Measurements from ENCODE around the gene PROK1.
A peak's percentile ranks its signal among the peaks of the same experiment; 100 is the strongest.

The PROK1 gene

GRCh38 chr1:110433213-110433612, 17.7 kb upstream of the PROK1 start:
- H3K23ac ChIP-seq (ENCODE audit: low read depth, low read length, poor library complexity) = no peak overlapping the region
- no peak overlapping the region for H3K4ac ChIP-seq (ENCODE audit: low read length)
- H3K36me3 ChIP-seq (replicated peaks in 1 of 2; ENCODE audit: control insufficient read depth in 2 of 2, insufficient read depth in 2 of 2, low read length in 2 of 2) = no peaks in the 10 kb centered on the region
- peaks cover 0 to 10% of the 10 kb centered on the region in 2 donors for H3K4me1 ChIP-seq (ENCODE audit: control insufficient read depth in 2 of 2, insufficient read depth in 1 of 2, low read depth in 1 of 2, low read length in 2 of 2)
- no peak overlapping the region for H3K18ac ChIP-seq (ENCODE audit: low read length)
- H4K91ac ChIP-seq (ENCODE audit: low read depth, low read length, poor library complexity) = no peak overlapping the region
- no peak overlapping the region for H2BK120ac ChIP-seq (ENCODE audit: low read depth, low read length)
- peak overlapping the region; percentile 65 for H2AFZ ChIP-seq (ENCODE audit: low read length)
- no peaks in the 10 kb centered on the region for H3K79me1 ChIP-seq (ENCODE audit: low read depth, low read length)
- no peak overlapping the region for H3K14ac ChIP-seq (ENCODE audit: low read length)
- no peak for DNase-seq (ENCODE audit: low spot score)
- H2BK5ac ChIP-seq (ENCODE audit: low read length) = no peak overlapping the region
- H2AK5ac ChIP-seq (ENCODE audit: low read depth, low read length) = no peak overlapping the region
- H2BK12ac ChIP-seq (ENCODE audit: low read length) = no peak overlapping the region
- no peak overlapping the region for H3K4me3 ChIP-seq (ENCODE audit: low read length in 2 of 2)
- H3K9me3 ChIP-seq (replicated peaks in 1 of 2; ENCODE audit: control insufficient read depth in 2 of 2, insufficient read depth in 1 of 2, low read depth in 1 of 2, low read length in 2 of 2) = no peaks in the 10 kb centered on the region
- H2BK15ac ChIP-seq (ENCODE audit: low read length) = no peak overlapping the region
- H3K27ac ChIP-seq (replicated peaks; ENCODE audit: low read length) = no peak overlapping the region
- H3K4me2 ChIP-seq (ENCODE audit: insufficient read depth, low read length, poor library complexity, severe bottlenecking) = no peak overlapping the region
- H4K8ac ChIP-seq (ENCODE audit: low read depth, low read length) = no peak overlapping the region
- no CpG with 5 or more reads among the region's 2 CpGs for WGBS, 2 donors (ENCODE audit: extremely low coverage in 2 of 2, insufficient read length in 2 of 2, insufficient replicate concordance in 1 of 2)
- no peak overlapping the region for H3K9ac ChIP-seq (ENCODE audit: low read depth, low read length, poor library complexity)
- peaks cover 0 to 48% (median 0%) of the 10 kb centered on the region in 3 experiments for H3K27me3 ChIP-seq (ENCODE audit: control insufficient read depth in 3 of 3, insufficient read depth in 3 of 3, low read depth in 1 of 3, low read length in 3 of 3)

- Histone ChIP-seq H3K9ac (ENCODE audit: low read depth, low read length, poor library complexity) (no peak overlapping the region), H3K79me1 (ENCODE audit: low read depth, low read length) (no peaks in the 10 kb centered on the region), H3K36me3 (replicated peaks in 1 of 2; ENCODE audit: control insufficient read depth in 2 of 2, insufficient read depth in 2 of 2, low read length in 2 of 2) (no peaks in the 10 kb centered on the region), H3K14ac (ENCODE audit: low read length) (no peak overlapping the region), H2BK15ac (ENCODE audit: low read length) (no peak overlapping the region), H2BK12ac (ENCODE audit: low read length) (no peak overlapping the region), H2AFZ (ENCODE audit: low read length) (peak overlapping the region; percentile 65), H3K4me2 (ENCODE audit: insufficient read depth, low read length, poor library complexity, severe bottlenecking) (no peak overlapping the region), H3K27ac (replicated peaks; ENCODE audit: low read length) (no peak overlapping the region), H3K4me1 (ENCODE audit: control insufficient read depth in 2 of 2, insufficient read depth in 1 of 2, low read depth in 1 of 2, low read length in 2 of 2) (peaks cover 0 to 10% of the 10 kb centered on the region in 2 donors), H2BK120ac (ENCODE audit: low read depth, low read length) (no peak overlapping the region), H3K4ac (ENCODE audit: low read length) (no peak overlapping the region), H3K18ac (ENCODE audit: low read length) (no peak overlapping the region), H3K9me3 (replicated peaks in 1 of 2; ENCODE audit: control insufficient read depth in 2 of 2, insufficient read depth in 1 of 2, low read depth in 1 of 2, low read length in 2 of 2) (no peaks in the 10 kb centered on the region), H2AK5ac (ENCODE audit: low read depth, low read length) (no peak overlapping the region), H3K4me3 (ENCODE audit: low read length in 2 of 2) (no peak overlapping the region), H3K23ac (ENCODE audit: low read depth, low read length, poor library complexity) (peak overlapping the region; percentile 22), H3K27me3 (ENCODE audit: control insufficient read depth in 3 of 3, insufficient read depth in 3 of 3, low read depth in 1 of 3, low read length in 3 of 3) (peaks cover 0 to 45% (median 0%) of the 10 kb centered on the region in 3 experiments), H2BK5ac (ENCODE audit: low read length) (no peak overlapping the region), H4K8ac (ENCODE audit: low read depth, low read length) (no peak overlapping the region), H4K91ac (ENCODE audit: low read depth, low read length, poor library complexity) (no peak overlapping the region)
- WGBS, 2 donors (ENCODE audit: extremely low coverage in 2 of 2, insufficient read length in 2 of 2, insufficient replicate concordance in 1 of 2) = no CpG with 5 or more reads among the region's 3 CpGs
- peak; percentile 40 for DNase-seq (ENCODE audit: low spot score)
Measured at GRCh38 chr1:110433803-110434202, 17.1 kb upstream of the PROK1 start.

GRCh38 chr1:110434946-110435345, 16.0 kb upstream of the PROK1 start:
- WGBS, 2 donors (ENCODE audit: extremely low coverage in 2 of 2, insufficient read length in 2 of 2, insufficient replicate concordance in 1 of 2) = no CpG with 5 or more reads among the region's 3 CpGs

GRCh38 chr1:110436635-110437034, 14.3 kb upstream of the PROK1 start:
- H4K8ac ChIP-seq (ENCODE audit: low read depth, low read length) = no peak overlapping the region
- H3K23ac ChIP-seq (ENCODE audit: low read depth, low read length, poor library complexity) = no peak overlapping the region
- H2BK15ac ChIP-seq (ENCODE audit: low read length) = no peak overlapping the region
- no peak overlapping the region for H3K4ac ChIP-seq (ENCODE audit: low read length)
- peaks cover 0 to 10% of the 10 kb centered on the region in 2 donors for H3K4me1 ChIP-seq (ENCODE audit: control insufficient read depth in 2 of 2, insufficient read depth in 1 of 2, low read depth in 1 of 2, low read length in 2 of 2)
- no peak overlapping the region for H3K14ac ChIP-seq (ENCODE audit: low read length)
- H3K4me3 ChIP-seq (ENCODE audit: low read length in 2 of 2) = no peak overlapping the region
- no peak overlapping the region for H3K9ac ChIP-seq (ENCODE audit: low read depth, low read length, poor library complexity)
- H3K4me2 ChIP-seq (ENCODE audit: insufficient read depth, low read length, poor library complexity, severe bottlenecking) = no peak overlapping the region
- no peak overlapping the region for H2BK12ac ChIP-seq (ENCODE audit: low read length)
- H2BK120ac ChIP-seq (ENCODE audit: low read depth, low read length) = no peak overlapping the region
- no peak overlapping the region for H4K91ac ChIP-seq (ENCODE audit: low read depth, low read length, poor library complexity)
- no CpG with 5 or more reads among the region's 7 CpGs for WGBS, 2 donors (ENCODE audit: extremely low coverage in 2 of 2, insufficient read length in 2 of 2, insufficient replicate concordance in 1 of 2)
- no peak for DNase-seq (ENCODE audit: low spot score)
- H3K79me1 ChIP-seq (ENCODE audit: low read depth, low read length) = no peaks in the 10 kb centered on the region
- no peaks in the 10 kb centered on the region for H3K36me3 ChIP-seq (replicated peaks in 1 of 2; ENCODE audit: control insufficient read depth in 2 of 2, insufficient read depth in 2 of 2, low read length in 2 of 2)
- H3K9me3 ChIP-seq (replicated peaks in 1 of 2; ENCODE audit: control insufficient read depth in 2 of 2, insufficient read depth in 1 of 2, low read depth in 1 of 2, low read length in 2 of 2) = no peaks in the 10 kb centered on the region
- H3K27me3 ChIP-seq (ENCODE audit: control insufficient read depth in 3 of 3, insufficient read depth in 3 of 3, low read depth in 1 of 3, low read length in 3 of 3) = peaks cover 0 to 47% (median 0%) of the 10 kb centered on the region in 3 experiments
- H2BK5ac ChIP-seq (ENCODE audit: low read length) = no peak overlapping the region
- H2AFZ ChIP-seq (ENCODE audit: low read length) = no peak overlapping the region
- no peak overlapping the region for H2AK5ac ChIP-seq (ENCODE audit: low read depth, low read length)
- H3K27ac ChIP-seq (replicated peaks; ENCODE audit: low read length) = no peak overlapping the region
- H3K18ac ChIP-seq (ENCODE audit: low read length) = no peak overlapping the region

More at GRCh38 chr1:110434946-110435345, 16.0 kb upstream of the PROK1 start:
- Histone ChIP-seq H3K79me1 (ENCODE audit: low read depth, low read length) (no peaks in the 10 kb centered on the region), H2BK5ac (ENCODE audit: low read length) (no peak overlapping the region), H3K18ac (ENCODE audit: low read length) (no peak overlapping the region), H3K9ac (ENCODE audit: low read depth, low read length, poor library complexity) (no peak overlapping the region), H2AFZ (ENCODE audit: low read length) (no peak overlapping the region), H3K9me3 (replicated peaks in 1 of 2; ENCODE audit: control insufficient read depth in 2 of 2, insufficient read depth in 1 of 2, low read depth in 1 of 2, low read length in 2 of 2) (no peaks in the 10 kb centered on the region), H3K23ac (ENCODE audit: low read depth, low read length, poor library complexity) (no peak overlapping the region), H3K4me2 (ENCODE audit: insufficient read depth, low read length, poor library complexity, severe bottlenecking) (no peak overlapping the region), H3K14ac (ENCODE audit: low read length) (no peak overlapping the region), H3K36me3 (replicated peaks in 1 of 2; ENCODE audit: control insufficient read depth in 2 of 2, insufficient read depth in 2 of 2, low read length in 2 of 2) (no peaks in the 10 kb centered on the region), H4K91ac (ENCODE audit: low read depth, low read length, poor library complexity) (no peak overlapping the region), H3K27me3 (ENCODE audit: control insufficient read depth in 3 of 3, insufficient read depth in 3 of 3, low read depth in 1 of 3, low read length in 3 of 3) (peaks cover 0 to 44% (median 0%) of the 10 kb centered on the region in 3 experiments), H3K4me3 (ENCODE audit: low read length in 2 of 2) (no peak overlapping the region), H3K4me1 (ENCODE audit: control insufficient read depth in 2 of 2, insufficient read depth in 1 of 2, low read depth in 1 of 2, low read length in 2 of 2) (peaks cover 0 to 10% of the 10 kb centered on the region in 2 donors), H2BK12ac (ENCODE audit: low read length) (no peak overlapping the region), H2AK5ac (ENCODE audit: low read depth, low read length) (no peak overlapping the region), H3K27ac (replicated peaks; ENCODE audit: low read length) (no peak overlapping the region), H4K8ac (ENCODE audit: low read depth, low read length) (no peak overlapping the region), H2BK15ac (ENCODE audit: low read length) (no peak overlapping the region), H2BK120ac (ENCODE audit: low read depth, low read length) (no peak overlapping the region), H3K4ac (ENCODE audit: low read length) (no peak overlapping the region)
- no peak for DNase-seq (ENCODE audit: low spot score)

Data from neuronal stem cell (in vitro differentiated cells).